ENCODE data around the gene PRKACB. TPM values are rescaled to one million over a fixed set of nuclear protein-coding genes. Genes with fewer than 3 reads are reported as not detected.
"Not testable (repeated sequence)": the region's sequence is repeated elsewhere in the genome, so short reads cannot be mapped to it uniquely, and the experiment has no call there.

PRKACB gene
- polyA plus RNA-seq (ENCODE audit: insufficient read length in 3 of 3), result 10 to 100 TPM; 46.8 to 56.6 (median 48.4) TPM
- long read RNA-seq, donor 1, full-length matches to known transcripts, result 3 of 3 reads
- long read RNA-seq, donor 1, partial matches to known transcripts, result 0 of 3 reads
- long read RNA-seq, donor 1, other reads (novel, unspliced or antisense), result 0 of 3 reads
- long read RNA-seq, donor 2, full-length matches to known transcripts, result 5 of 5 reads
- long read RNA-seq, donor 2, partial matches to known transcripts, result 0 of 5 reads
- long read RNA-seq, donor 2, other reads (novel, unspliced or antisense), result 0 of 5 reads
- long read RNA-seq, donor 3, full-length matches to known transcripts, result 8 of 8 reads
- long read RNA-seq, donor 3, partial matches to known transcripts, result 0 of 8 reads
- long read RNA-seq, donor 3, other reads (novel, unspliced or antisense), result 0 of 8 reads
- long read RNA-seq, donor 4, full-length matches to known transcripts, result 2 of 2 reads
- long read RNA-seq, donor 4, partial matches to known transcripts, result 0 of 2 reads
- long read RNA-seq, donor 4, other reads (novel, unspliced or antisense), result 0 of 2 reads
- long read RNA-seq, donor 5, result 0 reads
- long read RNA-seq, donor 6, full-length matches to known transcripts, result 11 of 11 reads
- long read RNA-seq, donor 6, partial matches to known transcripts, result 0 of 11 reads
- long read RNA-seq, donor 6, other reads (novel, unspliced or antisense), result 0 of 11 reads
- long read RNA-seq, donor 7, full-length matches to known transcripts, result 6 of 6 reads
- long read RNA-seq, donor 7, partial matches to known transcripts, result 0 of 6 reads
- long read RNA-seq, donor 7, other reads (novel, unspliced or antisense), result 0 of 6 reads
- long read RNA-seq, donor 8, full-length matches to known transcripts, result 23 of 23 reads
- long read RNA-seq, donor 8, partial matches to known transcripts, result 0 of 23 reads
- long read RNA-seq, donor 8, other reads (novel, unspliced or antisense), result 0 of 23 reads
- long read RNA-seq, donor 9, full-length matches to known transcripts, result 2 of 2 reads
- long read RNA-seq, donor 9, partial matches to known transcripts, result 0 of 2 reads
- long read RNA-seq, donor 9, other reads (novel, unspliced or antisense), result 0 of 2 reads
- long read RNA-seq, donor 10, full-length matches to known transcripts, result 10 of 10 reads
- long read RNA-seq, donor 10, partial matches to known transcripts, result 0 of 10 reads
- long read RNA-seq, donor 10, other reads (novel, unspliced or antisense), result 0 of 10 reads
- long read RNA-seq, donor 11, full-length matches to known transcripts, result 4 of 4 reads
- long read RNA-seq, donor 11, partial matches to known transcripts, result 0 of 4 reads
- long read RNA-seq, donor 11, other reads (novel, unspliced or antisense), result 0 of 4 reads
- long read RNA-seq, donor 12, full-length matches to known transcripts, result 5 of 5 reads
- long read RNA-seq, donor 12, partial matches to known transcripts, result 0 of 5 reads
- long read RNA-seq, donor 12, other reads (novel, unspliced or antisense), result 0 of 5 reads
- long read RNA-seq, donor 13, full-length matches to known transcripts, result 17 of 17 reads
- long read RNA-seq, donor 13, partial matches to known transcripts, result 0 of 17 reads
- long read RNA-seq, donor 13, other reads (novel, unspliced or antisense), result 0 of 17 reads
- long read RNA-seq, donor 14, full-length matches to known transcripts, result 12 of 12 reads
- long read RNA-seq, donor 14, partial matches to known transcripts, result 0 of 12 reads
- long read RNA-seq, donor 14, other reads (novel, unspliced or antisense), result 0 of 12 reads
- long read RNA-seq, donor 15, full-length matches to known transcripts, result 2 of 2 reads
- long read RNA-seq, donor 15, partial matches to known transcripts, result 0 of 2 reads
- long read RNA-seq, donor 15, other reads (novel, unspliced or antisense), result 0 of 2 reads
- long read RNA-seq, donor 16, full-length matches to known transcripts, result 20 of 20 reads
- long read RNA-seq, donor 16, partial matches to known transcripts, result 0 of 20 reads
- long read RNA-seq, donor 16, other reads (novel, unspliced or antisense), result 0 of 20 reads

DNA sequence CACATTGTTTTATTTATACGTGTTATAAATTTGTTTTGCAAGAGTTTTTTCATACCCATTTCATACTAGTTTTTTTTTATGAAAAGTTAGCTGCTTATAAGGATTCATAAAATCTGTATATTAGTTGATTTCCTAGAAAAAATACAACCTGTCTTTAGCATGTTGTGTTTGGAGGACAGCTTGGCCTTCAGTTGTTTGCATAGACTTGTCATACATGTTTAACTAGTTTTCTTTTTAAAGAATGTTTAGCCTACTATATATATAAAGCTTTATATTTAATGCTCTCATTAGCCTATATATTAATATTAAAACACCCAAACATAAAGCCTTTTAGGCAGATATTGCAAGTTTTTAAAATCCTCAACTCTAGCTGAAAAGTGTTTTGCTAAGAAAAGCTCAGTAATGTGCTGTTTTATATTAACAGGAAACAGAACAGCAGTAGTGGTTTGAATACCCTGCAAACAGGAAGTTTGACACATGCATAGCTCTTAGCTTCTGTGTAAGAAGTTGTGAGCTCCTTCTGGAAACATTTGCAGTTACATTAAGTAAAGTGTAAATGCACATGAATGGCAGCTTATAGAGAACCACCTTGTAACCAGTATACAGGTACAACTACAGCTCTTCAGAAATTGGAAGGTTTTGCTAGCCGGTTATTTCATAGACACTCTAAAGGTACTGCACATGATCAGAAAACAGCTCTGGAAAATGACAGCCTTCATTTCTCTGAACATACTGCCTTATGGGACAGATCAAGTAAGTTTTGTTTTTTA, at the start of gene PRKACB:
TSS of gene PRKACB (plus strand) at position 476 of the 770 bp plus-strand sequence. CDS start at position 567, 91 bp downstream.
- peak in 1 of 11 donors; percentile 13 for DNase-seq (ENCODE audit: extremely low read depth in 1 of 11, low read depth in 9 of 11, low spot score in 4 of 11)

DNA sequence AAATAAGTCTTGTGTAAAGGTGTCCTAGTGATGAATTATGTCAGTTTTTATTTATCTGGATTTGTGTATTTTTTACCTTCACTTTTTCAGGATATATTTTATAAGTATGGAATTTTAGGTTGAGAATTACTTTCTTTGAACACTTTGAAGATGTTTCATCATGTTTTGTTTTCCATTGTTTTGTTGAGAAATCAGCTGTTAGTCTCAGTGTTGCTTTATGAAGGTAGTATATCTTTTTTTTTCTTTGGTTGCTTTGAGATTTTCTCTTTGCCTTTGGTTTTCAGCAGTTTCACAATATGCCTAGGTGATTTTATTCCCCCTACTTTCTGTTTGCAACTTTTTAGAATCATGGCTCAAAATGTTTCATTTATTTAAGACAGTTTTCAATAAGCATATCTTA, 48.8 kb upstream of the PRKACB start:
- no peak for DNase-seq (ENCODE audit: extremely low read depth in 1 of 11, low read depth in 9 of 11, low spot score in 4 of 11)

DNA sequence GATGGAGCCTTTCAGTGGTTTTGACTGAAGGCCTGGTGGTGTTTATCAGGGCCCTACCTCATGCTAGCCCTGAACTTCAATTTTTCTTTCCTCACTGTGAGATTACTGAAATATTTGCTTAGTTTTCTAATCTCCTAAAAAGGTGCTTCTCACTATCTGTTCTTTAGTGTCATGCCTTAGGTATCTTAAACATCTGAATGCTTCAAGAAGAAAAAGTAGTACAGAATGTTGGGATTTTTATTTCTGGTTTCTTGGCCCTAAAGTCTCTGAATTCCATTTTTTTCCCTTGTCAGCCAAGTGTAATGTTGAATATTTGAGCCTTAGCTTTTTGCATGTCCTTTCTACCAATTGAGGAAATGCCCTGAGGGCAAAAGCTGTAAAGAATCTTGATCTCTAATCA, 47.9 kb upstream of the PRKACB start:
- no peak for DNase-seq (ENCODE audit: extremely low read depth in 1 of 11, low read depth in 9 of 11, low spot score in 4 of 11)

GRCh38 chr1:84101204-84101603, 42.9 kb upstream of the PRKACB start:
- no peak for DNase-seq (ENCODE audit: extremely low read depth in 1 of 11, low read depth in 9 of 11, low spot score in 4 of 11)

DNA sequence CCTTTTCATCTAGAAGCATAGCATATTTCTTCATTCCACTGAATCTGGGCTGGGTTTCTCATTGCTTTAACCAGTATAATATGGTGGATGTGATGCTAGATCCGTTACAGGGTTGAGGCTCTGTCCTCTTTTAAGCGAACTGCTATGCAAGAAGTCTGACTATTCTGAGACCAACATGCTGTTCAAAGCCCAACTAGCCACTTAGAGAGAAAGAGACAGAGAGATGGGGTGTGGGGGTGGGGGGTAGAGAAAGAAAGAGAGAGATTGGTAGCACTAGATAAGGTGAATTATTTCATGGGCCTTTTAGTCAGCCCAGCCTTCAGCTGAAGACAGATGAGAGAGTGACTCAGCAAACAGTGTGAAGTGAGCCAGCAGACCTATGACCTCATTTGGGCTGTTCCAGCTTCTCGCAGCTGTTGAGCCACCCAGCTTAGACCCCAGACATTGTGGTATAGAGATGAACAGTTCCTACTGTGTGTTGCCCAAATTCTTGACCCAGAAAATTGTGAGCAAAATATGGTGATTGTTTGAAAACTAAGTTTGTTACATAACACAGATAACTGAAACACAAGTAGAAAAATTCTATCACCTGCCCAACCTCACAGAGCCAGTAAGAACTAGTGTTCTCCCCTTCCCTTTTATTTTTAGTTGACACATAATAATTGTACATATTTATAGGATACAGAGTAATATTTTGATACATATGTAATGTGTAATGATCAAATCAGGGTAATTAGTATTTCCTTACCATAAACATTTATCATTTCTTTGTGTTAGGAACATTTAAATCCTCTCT, 40.7 kb upstream of the PRKACB start:
- peak in 4 of 11 donors; percentile 4 to 22 (median 11) for DNase-seq (ENCODE audit: extremely low read depth in 1 of 11, low read depth in 9 of 11, low spot score in 4 of 11)

- DNase-seq (ENCODE audit: extremely low read depth in 1 of 11, low read depth in 9 of 11, low spot score in 4 of 11), result not testable (repeated sequence)
Observed at GRCh38 chr1:84107538-84107937, 36.5 kb upstream of the PRKACB start.

- DNase-seq (ENCODE audit: extremely low read depth in 1 of 11, low read depth in 9 of 11, low spot score in 4 of 11), result no peak
Observed at GRCh38 chr1:84107955-84108354, 36.1 kb upstream of the PRKACB start.

- no peak for DNase-seq (ENCODE audit: extremely low read depth in 1 of 11, low read depth in 9 of 11, low spot score in 4 of 11)
Observed at GRCh38 chr1:84108900-84109578, 35.0 kb upstream of the PRKACB start.

- no peak for DNase-seq (ENCODE audit: extremely low read depth in 1 of 11, low read depth in 9 of 11, low spot score in 4 of 11)
Observed at GRCh38 chr1:84110629-84111028, 33.4 kb upstream of the PRKACB start.

DNA sequence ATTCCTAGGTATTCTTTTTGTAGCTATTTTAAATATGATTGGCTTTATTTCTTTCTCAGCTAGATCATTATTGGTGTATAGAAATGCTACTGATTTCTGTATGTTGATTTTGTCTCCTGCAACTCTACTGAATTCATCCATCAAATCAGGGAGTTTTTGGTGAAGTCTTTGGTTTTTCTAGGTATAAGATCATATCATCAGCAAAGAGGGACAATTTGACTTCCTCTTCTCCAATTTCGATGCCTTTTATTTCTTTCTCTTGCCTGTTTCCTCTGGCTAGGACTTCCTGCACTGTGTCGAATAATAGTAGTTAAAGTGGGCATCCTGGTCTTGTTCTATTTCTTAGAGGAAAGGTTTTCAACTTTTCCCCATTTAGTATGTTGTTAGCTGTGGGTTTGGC, 27.5 kb upstream of the PRKACB start:
- no peak for DNase-seq (ENCODE audit: extremely low read depth in 1 of 11, low read depth in 9 of 11, low spot score in 4 of 11)

DNA sequence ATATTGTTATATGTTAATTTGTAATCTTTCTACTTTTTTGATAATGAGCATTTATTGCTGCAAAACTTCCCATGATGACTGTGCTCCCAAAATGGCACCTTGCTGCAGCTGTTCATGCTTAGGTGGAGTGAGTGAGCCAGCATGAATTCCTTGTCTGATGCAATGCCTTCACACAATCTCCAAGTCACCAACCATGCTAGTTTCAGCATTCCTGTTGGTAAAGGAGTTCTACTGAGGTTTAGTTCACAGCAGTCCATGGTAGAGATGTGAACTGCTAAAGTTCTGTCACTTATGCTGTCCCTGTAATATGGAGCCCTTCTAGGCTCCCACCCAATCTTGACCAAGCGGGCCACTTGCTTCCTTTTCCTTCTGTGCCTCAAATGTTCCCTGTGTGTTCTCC, 26.2 kb upstream of the PRKACB start:
- DNase-seq (ENCODE audit: extremely low read depth in 1 of 11, low read depth in 9 of 11, low spot score in 4 of 11), result no peak

GRCh38 chr1:84121360-84121759, 22.7 kb upstream of the PRKACB start:
- no peak for DNase-seq (ENCODE audit: extremely low read depth in 1 of 11, low read depth in 9 of 11, low spot score in 4 of 11)

GRCh38 chr1:84122780-84123382, 21.2 kb upstream of the PRKACB start:
- peak in 2 of 11 donors; percentile 26 to 32 for DNase-seq (ENCODE audit: extremely low read depth in 1 of 11, low read depth in 9 of 11, low spot score in 4 of 11)

DNA sequence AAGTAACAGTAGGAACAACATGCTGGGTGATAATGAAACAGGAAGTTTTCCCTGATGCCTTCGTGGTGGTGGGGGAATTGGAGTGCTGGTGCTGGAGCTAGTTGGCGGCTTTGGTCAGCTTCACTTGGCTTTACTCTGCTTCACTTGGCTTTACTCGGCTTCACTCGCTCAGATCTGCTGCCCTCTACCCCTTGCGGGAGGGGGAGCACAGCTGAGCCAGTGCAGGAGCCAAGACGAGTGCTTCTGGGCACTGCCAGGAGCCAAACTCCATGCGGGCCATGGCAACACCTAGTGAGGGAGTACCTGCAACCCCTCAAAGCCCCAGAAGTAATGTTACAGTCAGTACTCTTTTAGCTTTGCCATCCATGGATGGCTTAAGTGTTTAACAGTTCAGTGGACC, 10.6 kb upstream of the PRKACB start:
- no peak for DNase-seq (ENCODE audit: extremely low read depth in 1 of 11, low read depth in 9 of 11, low spot score in 4 of 11)

- no peak for DNase-seq (ENCODE audit: extremely low read depth in 1 of 11, low read depth in 9 of 11, low spot score in 4 of 11)
Observed at GRCh38 chr1:84135341-84135740, 8.7 kb upstream of the PRKACB start.
